Activated CD8-positive, alpha-beta memory T cell treated with anti-CD3 and anti-CD28 coated beads, Interleukin-2, amount 50 U/mL, for 4 hours (primary cell): ENCODE measurements around the gene GINS1.
"Not testable (repeated sequence)": the region's sequence is repeated elsewhere in the genome, so short reads cannot be mapped to it uniquely, and the experiment has no call there.

Source experiments
- DNase-seq: peaks from one replicate; pipeline ENCODE4 v3.0.0-alpha.2; 2020

Gene GINS1

GRCh38 chr20:25390538-25391528 is 16.6 kb upstream of the GINS1 start, which contains the start of gene ABHD12:
TSS of gene ABHD12 (minus strand) at chr20:25390835. CDS start at chr20:25390703, 132 bp downstream.
- peak; percentile 94 for DNase-seq

GRCh38 chr20:25394276-25394675 is 13.2 kb upstream of the GINS1 start:
- DNase-seq = no peak

GRCh38 chr20:25394996-25395395 is 12.5 kb upstream of the GINS1 start:
- DNase-seq = no peak

GRCh38 chr20:25397096-25397495 is 10.4 kb upstream of the GINS1 start:
- DNase-seq = no peak

- DNase-seq = no peak
These were observed 9.7 kb upstream of the GINS1 start for GRCh38 chr20:25397821-25398220.

- DNase-seq = no peak
These were observed 9.0 kb upstream of the GINS1 start for GRCh38 chr20:25398376-25399036.

- no peak for DNase-seq
These were observed 8.4 kb upstream of the GINS1 start for GRCh38 chr20:25399037-25399430.

GRCh38 chr20:25400291-25400732 is 7.2 kb upstream of the GINS1 start:
- not testable (repeated sequence) for DNase-seq

- DNase-seq = no peak
These were observed 4.9 kb upstream of the GINS1 start for GRCh38 chr20:25402583-25402982.

GRCh38 chr20:25408170-25408547 is 686 bp downstream of the GINS1 start:
- no peak for DNase-seq

- no peak for DNase-seq
These were observed 1.4 kb downstream of the GINS1 start for GRCh38 chr20:25408890-25409289.

GRCh38 chr20:25418776-25419175 is 11.3 kb downstream of the GINS1 start:
- DNase-seq = no peak

- DNase-seq = no peak
These were observed 13.6 kb downstream of the GINS1 start for GRCh38 chr20:25421102-25421501.

- no peak for DNase-seq
These were observed 14.6 kb downstream of the GINS1 start for GRCh38 chr20:25422032-25422431.

GRCh38 chr20:25424536-25424935 is 17.1 kb downstream of the GINS1 start:
- DNase-seq = no peak

GRCh38 chr20:25437153-25437581 is 29.7 kb downstream of the GINS1 start:
- DNase-seq = no peak

GRCh38 chr20:25439328-25439727 is 31.9 kb downstream of the GINS1 start:
- no peak for DNase-seq

- no peak for DNase-seq
These were observed 37.1 kb downstream of the GINS1 start for GRCh38 chr20:25444556-25444955.

- no peak for DNase-seq
These were observed 40.2 kb downstream of the GINS1 start for GRCh38 chr20:25447671-25448070.

GRCh38 chr20:25452333-25452732 is 44.9 kb downstream of the GINS1 start:
- DNase-seq = no peak

- DNase-seq = no peak
These were observed 45.8 kb downstream of the GINS1 start for GRCh38 chr20:25453035-25453810.

GRCh38 chr20:25454153-25454900 is 46.9 kb downstream of the GINS1 start:
- no peak for DNase-seq
